Parathyroid adenoma (tissue), 2 donors: ENCODE results near the gene PIAS1.

Experiments used
- H2AFZ ChIP-seq: fragments of 300-600 bp; sonication (generic); one replicate; pipeline ENCODE4 v1.7.0; 2017; ENCODE audit warnings: antibody characterized with exemption, mild to moderate bottlenecking
- H3K27ac ChIP-seq: fragments of 300-600 bp; sonication (generic); one replicate; pipeline ENCODE4 v1.7.0; 2017
- H3K27me3 ChIP-seq: fragments of 300-600 bp; sonication (generic); one replicate; pipeline ENCODE4 v1.7.0; 2017; ENCODE audit warnings: low read length; ENCODE audit not compliant: control insufficient read depth, insufficient read depth
- H3K36me3 ChIP-seq: fragments of 300-600 bp; sonication (generic); one replicate; pipeline ENCODE4 v1.7.0; 2017; ENCODE audit warnings: low read length; ENCODE audit not compliant: control insufficient read depth, insufficient read depth
- H3K4me1 ChIP-seq: fragments of 300-600 bp; sonication (generic); one replicate; pipeline ENCODE4 v1.7.0; 2017; ENCODE audit warnings: control low read depth
- H3K4me2 ChIP-seq: fragments of 300-600 bp; sonication (generic); one replicate; pipeline ENCODE4 v1.7.0; 2017; ENCODE audit warnings: low read length
- H3K4me3 ChIP-seq: fragments of 300-600 bp; sonication (generic); one replicate; pipeline ENCODE4 v1.7.0; 2017; ENCODE audit warnings: low read depth, low read length
- H3K79me2 ChIP-seq: fragments of 300-600 bp; sonication (generic); one replicate; pipeline ENCODE4 v1.7.0; 2017; ENCODE audit warnings: control low read depth
- H3K9ac ChIP-seq: fragments of 300-600 bp; sonication (generic); one replicate; pipeline ENCODE4 v1.7.0; 2017; ENCODE audit warnings: mild to moderate bottlenecking
- H3K9me3 ChIP-seq: fragments of 300-600 bp; sonication (generic); one replicate; pipeline ENCODE4 v1.7.0; 2017; ENCODE audit warnings: low read length; ENCODE audit not compliant: control insufficient read depth
- TF ChIP-seq, protein P1 (sequence below): fragments of 300-600 bp; sonication (generic); IDR thresholded peaks from one replicate; pipeline ENCODE4 v1.7.0; 2017; ENCODE audit warnings: antibody characterized with exemption, mild to moderate bottlenecking
- donor health status: primary hyperparathyroidism.

Gene PIAS1

DNA sequence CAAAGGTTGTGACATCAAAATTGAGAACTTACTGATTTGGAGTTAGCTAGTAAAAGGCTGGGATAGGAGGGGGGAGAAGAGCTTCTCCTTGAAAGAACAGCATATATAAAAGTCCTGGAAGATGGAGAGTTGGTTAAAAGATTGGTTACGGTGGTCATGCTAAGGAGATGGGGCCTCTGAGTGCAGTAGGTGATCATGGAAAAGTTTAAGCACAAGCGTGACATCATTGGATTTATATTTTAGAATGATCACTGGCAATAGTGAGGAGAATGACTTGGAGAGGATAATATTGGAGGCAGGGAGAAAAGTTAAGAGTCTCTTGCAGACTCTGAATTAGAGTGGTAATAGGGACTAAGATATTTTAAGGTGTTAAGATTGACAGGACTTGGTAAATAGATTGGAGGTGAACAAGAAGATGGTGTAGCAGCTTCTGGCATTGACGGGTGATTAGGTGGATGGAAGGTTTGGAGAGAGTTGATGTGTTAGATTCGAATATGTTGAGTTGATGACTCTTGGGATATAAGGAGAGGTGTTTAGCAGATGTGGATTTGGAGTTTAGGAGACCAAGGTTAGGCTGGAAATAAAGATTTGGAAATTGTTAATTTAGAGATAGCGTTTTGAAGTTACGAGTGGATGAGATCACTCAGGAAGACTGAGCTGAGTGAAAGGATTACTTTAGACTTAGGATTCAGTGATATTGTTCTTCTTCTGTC lies 19.6 kb downstream of the PIAS1 start:
- Histone ChIP-seq H2AFZ (no peak overlapping the region), H3K79me2 (peaks cover 39% of the 10 kb centered on the region), H3K27ac (no peak overlapping the region), H3K9ac (no peak overlapping the region), H3K9me3 (no peaks in the 10 kb centered on the region), H3K36me3 (no peaks in the 10 kb centered on the region), H3K4me3 (no peak overlapping the region), H3K4me2 (no peak overlapping the region), H3K4me1 (no peaks in the 10 kb centered on the region), H3K27me3 (no peaks in the 10 kb centered on the region)
- TF ChIP-seq, protein P1, sequence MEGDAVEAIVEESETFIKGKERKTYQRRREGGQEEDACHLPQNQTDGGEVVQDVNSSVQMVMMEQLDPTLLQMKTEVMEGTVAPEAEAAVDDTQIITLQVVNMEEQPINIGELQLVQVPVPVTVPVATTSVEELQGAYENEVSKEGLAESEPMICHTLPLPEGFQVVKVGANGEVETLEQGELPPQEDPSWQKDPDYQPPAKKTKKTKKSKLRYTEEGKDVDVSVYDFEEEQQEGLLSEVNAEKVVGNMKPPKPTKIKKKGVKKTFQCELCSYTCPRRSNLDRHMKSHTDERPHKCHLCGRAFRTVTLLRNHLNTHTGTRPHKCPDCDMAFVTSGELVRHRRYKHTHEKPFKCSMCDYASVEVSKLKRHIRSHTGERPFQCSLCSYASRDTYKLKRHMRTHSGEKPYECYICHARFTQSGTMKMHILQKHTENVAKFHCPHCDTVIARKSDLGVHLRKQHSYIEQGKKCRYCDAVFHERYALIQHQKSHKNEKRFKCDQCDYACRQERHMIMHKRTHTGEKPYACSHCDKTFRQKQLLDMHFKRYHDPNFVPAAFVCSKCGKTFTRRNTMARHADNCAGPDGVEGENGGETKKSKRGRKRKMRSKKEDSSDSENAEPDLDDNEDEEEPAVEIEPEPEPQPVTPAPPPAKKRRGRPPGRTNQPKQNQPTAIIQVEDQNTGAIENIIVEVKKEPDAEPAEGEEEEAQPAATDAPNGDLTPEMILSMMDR = no peak

DNA sequence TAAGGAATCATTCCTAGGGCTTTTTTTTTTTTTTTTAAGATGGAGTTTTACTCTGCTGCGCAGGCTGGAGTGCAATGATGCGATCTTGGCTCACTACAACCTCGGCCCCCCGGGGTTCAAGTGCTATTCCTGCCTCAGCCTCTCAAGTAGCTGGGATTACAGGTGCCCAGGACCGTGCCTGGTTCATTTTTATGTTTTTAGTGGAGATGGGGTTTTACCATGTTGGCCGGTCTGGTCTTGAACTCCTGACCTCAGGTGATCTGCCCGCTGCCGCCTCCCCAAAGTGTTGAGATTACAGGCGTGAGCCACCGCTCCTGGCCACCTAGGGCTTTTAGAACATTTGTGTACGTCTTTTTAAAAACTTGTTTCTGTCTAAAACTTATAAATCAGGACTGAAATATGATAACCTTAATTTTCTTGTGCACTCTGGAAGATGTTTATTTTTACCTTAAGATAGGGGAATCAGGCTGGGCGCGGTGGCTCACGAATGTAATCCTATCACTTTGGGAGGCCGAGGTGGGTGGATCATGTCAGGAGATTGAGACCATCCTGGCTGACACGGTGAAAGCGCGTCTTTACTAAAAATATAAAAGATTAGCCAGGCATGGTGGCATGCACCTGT lies 21.8 kb downstream of the PIAS1 start:
- no peak overlapping the region for H2AFZ ChIP-seq
- H3K27me3 ChIP-seq = no peaks in the 10 kb centered on the region
- no peaks in the 10 kb centered on the region for H3K4me1 ChIP-seq
- H3K4me2 ChIP-seq = no peak overlapping the region
- H3K4me3 ChIP-seq = no peak overlapping the region
- H3K79me2 ChIP-seq = peaks cover 28% of the 10 kb centered on the region
- H3K9ac ChIP-seq = no peak overlapping the region
- H3K9me3 ChIP-seq = no peaks in the 10 kb centered on the region
- H3K36me3 ChIP-seq = no peaks in the 10 kb centered on the region
- TF ChIP-seq, protein P1 = no peak
- no peak overlapping the region for H3K27ac ChIP-seq

DNA sequence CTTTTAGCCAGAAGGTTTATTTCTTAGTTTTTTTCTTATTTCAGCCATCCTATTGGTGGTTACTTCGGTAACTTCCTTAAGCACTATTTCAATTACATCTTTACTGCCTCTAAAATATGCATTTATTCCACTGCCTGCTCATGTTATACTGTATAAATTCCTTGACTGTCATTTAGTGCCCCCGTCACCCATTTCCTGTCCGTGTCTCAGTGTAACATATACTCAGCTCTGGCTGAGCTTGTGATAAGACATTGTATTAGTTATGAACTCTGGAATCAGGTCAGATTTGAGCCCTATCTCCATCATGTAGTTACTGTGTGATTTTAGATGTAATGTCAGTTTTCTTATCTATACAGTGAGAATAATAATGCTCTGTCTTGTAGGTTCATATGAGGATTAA lies 24.2 kb downstream of the PIAS1 start:
- H3K4me1 ChIP-seq = no peaks in the 10 kb centered on the region
- H3K9ac ChIP-seq = no peak overlapping the region
- peaks cover 18% of the 10 kb centered on the region for H3K79me2 ChIP-seq
- H3K4me3 ChIP-seq = no peak overlapping the region
- no peak overlapping the region for H3K4me2 ChIP-seq
- H2AFZ ChIP-seq = no peak overlapping the region
- H3K9me3 ChIP-seq = no peaks in the 10 kb centered on the region
- no peak overlapping the region for H3K27ac ChIP-seq
- no peaks in the 10 kb centered on the region for H3K27me3 ChIP-seq
- TF ChIP-seq, protein P1 = no peak
- no peaks in the 10 kb centered on the region for H3K36me3 ChIP-seq

DNA sequence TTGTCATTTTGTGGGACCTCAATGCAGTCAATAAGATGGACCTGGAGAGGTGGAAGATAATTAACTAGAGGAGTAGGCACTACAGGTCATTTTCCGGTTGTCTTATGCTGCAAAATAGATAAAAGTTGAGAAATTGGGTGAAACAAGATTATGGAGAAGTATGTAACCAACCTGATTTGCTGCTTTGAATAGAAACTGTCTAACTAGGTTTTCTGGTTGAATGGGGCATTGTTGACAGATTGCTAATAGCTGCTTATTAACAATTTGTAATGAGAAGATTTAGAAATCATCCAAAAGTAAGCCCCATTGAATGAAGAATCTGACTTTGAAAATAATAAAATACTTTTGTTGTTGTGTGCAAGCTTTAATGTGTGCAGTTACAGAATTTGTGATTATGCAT lies 26.2 kb downstream of the PIAS1 start:
- Histone ChIP-seq H3K4me3 (no peak overlapping the region), H3K9me3 (no peaks in the 10 kb centered on the region), H3K4me2 (no peak overlapping the region), H3K4me1 (no peaks in the 10 kb centered on the region), H3K27me3 (no peaks in the 10 kb centered on the region), H3K36me3 (no peaks in the 10 kb centered on the region), H3K9ac (no peak overlapping the region), H3K27ac (no peak overlapping the region), H2AFZ (no peak overlapping the region), H3K79me2 (peaks cover 11% of the 10 kb centered on the region)
- TF ChIP-seq, protein P1 = no peak

DNA sequence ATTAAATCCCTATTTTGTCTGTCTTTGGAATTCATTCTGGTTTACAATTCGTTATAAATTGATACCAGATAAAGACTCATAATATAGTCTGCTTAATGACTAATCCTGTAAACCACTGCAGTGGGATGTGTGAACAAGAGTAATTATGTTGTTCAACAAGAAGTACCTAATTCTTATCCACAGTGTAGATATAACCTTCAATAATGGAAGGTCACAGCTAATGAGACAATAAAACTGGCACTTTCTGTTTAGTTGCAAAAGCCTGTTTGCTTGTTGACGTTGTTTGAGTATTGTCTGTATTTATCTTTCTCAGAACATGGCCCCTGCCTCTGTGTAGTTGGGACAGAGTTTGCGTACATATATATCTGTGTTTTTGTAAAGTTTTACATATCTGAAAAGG lies 26.7 kb downstream of the PIAS1 start:
- no peak overlapping the region for H2AFZ ChIP-seq
- H3K9ac ChIP-seq = no peak overlapping the region
- no peaks in the 10 kb centered on the region for H3K4me1 ChIP-seq
- H3K27me3 ChIP-seq = no peaks in the 10 kb centered on the region
- no peak overlapping the region for H3K27ac ChIP-seq
- peaks cover 10% of the 10 kb centered on the region for H3K79me2 ChIP-seq
- no peak overlapping the region for H3K4me3 ChIP-seq
- H3K9me3 ChIP-seq = no peaks in the 10 kb centered on the region
- H3K4me2 ChIP-seq = no peak overlapping the region
- TF ChIP-seq, protein P1 = no peak
- no peaks in the 10 kb centered on the region for H3K36me3 ChIP-seq
